ENCODE data around the gene AGPS.

Gene AGPS

DNA sequence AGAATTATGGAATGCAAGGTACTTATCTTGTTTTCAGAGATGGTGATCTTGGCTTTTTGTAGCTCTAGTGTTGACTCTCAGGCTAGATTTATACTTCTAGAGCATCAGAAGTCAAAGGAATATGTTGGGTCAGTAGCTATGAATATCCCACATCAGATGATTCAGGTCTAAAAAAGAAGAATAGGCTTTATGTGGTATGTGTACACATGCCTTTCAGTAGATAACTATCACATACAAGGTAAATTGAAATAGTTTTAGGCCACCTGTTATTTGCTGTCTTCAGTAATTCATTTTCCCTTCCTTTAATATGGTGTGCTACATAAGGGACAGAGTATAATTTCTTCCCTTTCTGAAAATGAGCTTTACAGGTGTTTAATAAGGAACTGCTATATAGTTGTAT is 142.4 kb downstream of the AGPS start:
- H3K4me3 ChIP-seq: no peak overlapping the region
- DNase-seq (ENCODE audit: low spot score): no peak
- TF ChIP-seq, protein P1, sequence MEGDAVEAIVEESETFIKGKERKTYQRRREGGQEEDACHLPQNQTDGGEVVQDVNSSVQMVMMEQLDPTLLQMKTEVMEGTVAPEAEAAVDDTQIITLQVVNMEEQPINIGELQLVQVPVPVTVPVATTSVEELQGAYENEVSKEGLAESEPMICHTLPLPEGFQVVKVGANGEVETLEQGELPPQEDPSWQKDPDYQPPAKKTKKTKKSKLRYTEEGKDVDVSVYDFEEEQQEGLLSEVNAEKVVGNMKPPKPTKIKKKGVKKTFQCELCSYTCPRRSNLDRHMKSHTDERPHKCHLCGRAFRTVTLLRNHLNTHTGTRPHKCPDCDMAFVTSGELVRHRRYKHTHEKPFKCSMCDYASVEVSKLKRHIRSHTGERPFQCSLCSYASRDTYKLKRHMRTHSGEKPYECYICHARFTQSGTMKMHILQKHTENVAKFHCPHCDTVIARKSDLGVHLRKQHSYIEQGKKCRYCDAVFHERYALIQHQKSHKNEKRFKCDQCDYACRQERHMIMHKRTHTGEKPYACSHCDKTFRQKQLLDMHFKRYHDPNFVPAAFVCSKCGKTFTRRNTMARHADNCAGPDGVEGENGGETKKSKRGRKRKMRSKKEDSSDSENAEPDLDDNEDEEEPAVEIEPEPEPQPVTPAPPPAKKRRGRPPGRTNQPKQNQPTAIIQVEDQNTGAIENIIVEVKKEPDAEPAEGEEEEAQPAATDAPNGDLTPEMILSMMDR (IDR thresholded peaks at IDR 0.05): no peak
- no peak overlapping the region for H3K27ac ChIP-seq

- TF ChIP-seq, protein P1 (IDR thresholded peaks at IDR 0.05): no peak
- Histone ChIP-seq H3K4me3 (no peak overlapping the region), H3K27ac (no peak overlapping the region)
- no peak for DNase-seq (ENCODE audit: low spot score)
Observed at GRCh38 chr2:177535958-177536504, 143.5 kb downstream of the AGPS start.

DNA sequence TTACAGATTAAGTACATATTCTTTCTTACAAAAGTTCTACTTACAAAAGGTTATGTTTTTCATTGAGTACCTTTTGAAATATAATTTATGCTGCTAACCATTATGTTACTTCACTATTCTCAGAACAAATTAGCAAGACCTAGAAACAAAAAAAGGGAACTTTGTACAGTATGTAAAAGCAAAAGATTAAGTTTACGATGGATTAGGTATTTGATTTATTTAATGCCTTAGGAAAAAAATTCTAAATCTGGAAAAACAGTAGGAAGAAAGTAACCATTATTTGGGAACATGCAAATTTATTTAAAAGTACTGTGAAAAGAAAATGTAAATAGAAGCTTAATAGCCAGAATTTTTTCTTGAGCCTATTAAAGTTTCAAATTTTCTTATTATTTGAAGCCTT is 144.6 kb downstream of the AGPS start:
- Histone ChIP-seq H3K4me3 (no peak overlapping the region), H3K27ac (no peak overlapping the region)
- DNase-seq (ENCODE audit: low spot score): no peak
- TF ChIP-seq, protein P1 (IDR thresholded peaks at IDR 0.05): no peak

GRCh38 chr2:177537636-177538035 is 145.1 kb downstream of the AGPS start:
- TF ChIP-seq, protein P1 (IDR thresholded peaks at IDR 0.05): no peak
- Histone ChIP-seq H3K27ac (no peak overlapping the region), H3K4me3 (no peak overlapping the region)
- DNase-seq (ENCODE audit: low spot score): no peak

GRCh38 chr2:177538323-177538722 is 145.8 kb downstream of the AGPS start:
- H3K4me3 ChIP-seq: no peak overlapping the region

DNA sequence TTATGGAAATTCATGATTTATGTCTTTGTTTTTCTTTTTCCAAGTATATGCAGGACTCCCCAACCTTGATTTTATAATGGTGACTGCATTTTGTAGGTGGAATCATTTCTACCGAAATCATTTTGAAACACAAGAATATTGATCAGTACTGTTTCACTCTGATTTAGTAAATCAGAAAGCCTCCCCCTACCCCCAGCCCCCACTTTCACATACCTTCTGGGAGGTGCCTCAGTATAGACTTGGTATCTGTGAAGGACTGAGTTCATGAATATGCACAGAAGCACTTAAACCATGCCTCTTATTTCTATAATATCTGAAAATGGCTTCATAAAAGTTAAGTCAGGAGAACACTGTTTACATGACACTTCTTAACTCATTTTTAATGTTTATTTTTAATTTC is 147.7 kb downstream of the AGPS start:
- H3K4me3 ChIP-seq: no peak overlapping the region
- no peak for DNase-seq (ENCODE audit: low spot score)
- TF ChIP-seq, protein P1 (IDR thresholded peaks at IDR 0.05): no peak
- H3K27ac ChIP-seq: no peak overlapping the region

More at GRCh38 chr2:177538323-177538722, 145.8 kb downstream of the AGPS start:
- no peak for DNase-seq (ENCODE audit: low spot score)
- H3K27ac ChIP-seq: no peak overlapping the region
- TF ChIP-seq, protein P1 (IDR thresholded peaks at IDR 0.05): no peak

DNA sequence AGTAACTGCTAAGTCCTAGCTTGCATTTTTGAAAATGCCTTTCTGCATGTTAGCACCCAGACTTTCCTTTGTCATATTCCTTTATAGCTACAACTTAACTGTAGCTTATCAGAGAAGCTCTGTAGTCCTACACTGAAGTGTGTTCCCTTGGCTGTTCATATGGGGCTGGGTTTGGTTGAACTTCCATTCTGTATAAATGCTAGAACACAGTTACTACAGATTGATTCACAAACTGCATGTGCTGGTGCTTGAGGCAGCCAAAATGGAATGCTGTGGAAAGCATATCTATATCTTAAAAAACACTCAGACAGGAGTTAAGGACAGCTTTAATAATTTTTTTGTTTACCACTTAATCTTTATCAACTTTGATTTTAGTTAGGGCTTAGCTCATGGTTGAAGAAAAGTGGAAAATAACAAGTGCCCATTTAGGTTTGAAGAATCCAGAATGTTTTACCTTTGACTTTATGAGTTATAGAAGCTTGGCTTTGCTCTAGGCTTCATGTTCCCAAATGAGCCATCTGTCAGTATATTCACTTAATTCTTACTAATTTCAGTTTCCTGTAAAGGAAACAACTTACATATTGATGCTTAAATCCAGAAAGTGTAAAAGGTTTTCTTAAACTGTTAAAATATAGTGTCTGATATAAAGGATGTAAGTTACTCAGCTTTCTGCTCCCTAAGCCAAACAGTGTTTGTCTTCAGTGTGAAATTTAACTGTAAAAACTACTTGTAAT is 148.9 kb downstream of the AGPS start:
- TF ChIP-seq, protein P1 (IDR thresholded peaks at IDR 0.05): no peak
- no peak for DNase-seq (ENCODE audit: low spot score)
- Histone ChIP-seq H3K4me3 (no peak overlapping the region), H3K27ac (no peak overlapping the region)

Measured in coronary artery (tissue), 2 donors.